ENCODE measurements around the gene CLUH.
"Not testable (repeated sequence)": the region's sequence is repeated elsewhere in the genome, so short reads cannot be mapped to it uniquely, and the experiment has no call there.

The CLUH gene

GRCh38 chr17:2700491-2701141 lies 10.9 kb downstream of the CLUH start:
- ChIA-PET CTCF (interaction anchor here (1.1 kb wide), 1 partner anchor 17 kb away, joined by 4 read pairs; no protein-coding TSS in a partner anchor), POLR2A (no interaction called here)
- TF ChIP-seq CTCF (IDR thresholded peaks at IDR 0.05; ENCODE audit: control extremely low read depth, extremely low read depth, low read depth, missing control alignments): no peak
- no peak for DNase-seq (ENCODE audit: extremely low spot score)

GRCh38 chr17:2700030-2700490 lies 11.5 kb downstream of the CLUH start:
- no peak for TF ChIP-seq CTCF (IDR thresholded peaks at IDR 0.05; ENCODE audit: control extremely low read depth, extremely low read depth, low read depth, missing control alignments)
- ChIA-PET CTCF (interaction anchor here (1.1 kb wide), 1 partner anchor 16 kb away, joined by 4 read pairs; no protein-coding TSS in a partner anchor), POLR2A (no interaction called here)
- no peak for DNase-seq (ENCODE audit: extremely low spot score)

- DNase-seq (ENCODE audit: extremely low spot score); POLR2A ChIA-PET; CTCF ChIA-PET: not testable (repeated sequence)
Observed at GRCh38 chr17:2699216-2699805, 12.3 kb downstream of the CLUH start.

GRCh38 chr17:2697611-2698162 lies 13.9 kb downstream of the CLUH start:
- TF ChIP-seq CTCF (IDR thresholded peaks at IDR 0.05; ENCODE audit: control extremely low read depth, extremely low read depth, low read depth, missing control alignments): no peak
- no peak for DNase-seq (ENCODE audit: extremely low spot score)
- ChIA-PET CTCF (no interaction called here), POLR2A (no interaction called here)

- no peak for DNase-seq (ENCODE audit: extremely low spot score)
- CTCF ChIA-PET: no interaction called here
- POLR2A ChIA-PET: no interaction called here
- TF ChIP-seq CTCF (IDR thresholded peaks at IDR 0.05; ENCODE audit: control extremely low read depth, extremely low read depth, low read depth, missing control alignments): no peak
Observed at GRCh38 chr17:2695961-2696760, 15.4 kb downstream of the CLUH start.

- POLR2A ChIA-PET: no interaction called here
- CTCF ChIA-PET: interaction anchor here (0.9 to 1.2 kb wide), 3 partner anchors 9 to 313 kb away, joined by 3 to 6 read pairs (median 3); no protein-coding TSS in a partner anchor
- DNase-seq (ENCODE audit: extremely low spot score): no peak
- TF ChIP-seq CTCF (IDR thresholded peaks at IDR 0.05; ENCODE audit: control extremely low read depth, extremely low read depth, low read depth, missing control alignments): no peak
Observed at GRCh38 chr17:2695243-2695960, 16.2 kb downstream of the CLUH start.

Data from GM10248 (cell line).